Dermis blood vessel endothelial cell (primary cell): ENCODE measurements around the gene CPNE7. TPM values are rescaled to one million over a fixed set of nuclear protein-coding genes. Genes with fewer than 3 reads are reported as not detected.
"Not testable (repeated sequence)": the region's sequence is repeated elsewhere in the genome, so short reads cannot be mapped to it uniquely, and the experiment has no call there.

Experiments
- DNase-seq: peaks from one replicate; pipeline ENCODE4 v3.0.0; 2010
- total RNA-seq: library from RNA; depleted of rRNA; stranded (reverse); fragments of >200 nt; gene quantifications from 2 replicates; pipeline ENCODE4 v1.2.3, GENCODE V29; 2014

CPNE7 gene
- total RNA-seq, 1 donor from 2014 or later = 0.85 TPM

- DNase-seq = no peak
Observed at GRCh38 chr16:89567656-89568594, 7.6 kb upstream of the CPNE7 start.

DNA sequence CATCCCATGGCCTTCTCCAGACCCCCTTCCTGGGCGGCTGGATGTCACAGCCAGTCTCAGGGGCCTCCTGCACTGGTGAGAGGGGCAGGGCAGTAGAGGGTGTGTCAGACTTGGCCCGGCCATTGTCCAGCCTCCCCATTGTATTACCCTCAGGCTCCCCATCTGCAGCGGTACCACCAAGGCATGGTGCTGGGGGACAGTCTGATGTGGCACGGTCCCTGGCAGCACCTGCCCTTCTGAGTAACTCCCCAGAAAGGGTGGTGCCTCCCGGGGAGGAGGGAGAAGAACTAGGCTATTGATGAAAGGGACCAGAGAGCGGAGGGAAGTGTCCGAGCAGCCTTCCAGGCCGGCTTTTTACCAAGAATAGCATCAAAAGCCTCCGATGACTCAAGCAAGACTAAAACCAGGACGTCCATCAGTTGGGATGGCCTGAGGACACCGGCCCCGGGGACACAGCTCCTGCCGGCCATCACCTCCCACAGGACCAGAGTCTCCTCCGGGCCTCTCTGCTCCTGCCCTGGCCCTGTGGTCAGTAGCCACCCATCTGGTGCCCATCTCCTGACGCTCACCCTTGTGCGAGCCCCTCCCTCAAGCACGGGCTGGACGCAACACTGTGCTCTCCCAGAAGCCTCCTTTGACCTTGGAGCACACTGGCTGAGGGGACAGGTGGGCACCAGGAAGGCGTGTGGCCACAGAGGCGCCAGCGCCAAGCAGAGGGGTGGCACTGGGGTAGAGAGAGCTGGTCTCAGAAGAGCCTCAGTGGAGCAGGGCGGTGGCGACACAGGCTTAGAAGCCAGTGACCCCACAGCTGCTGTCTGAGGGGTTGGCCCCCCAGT lies 5.8 kb upstream of the CPNE7 start:
- no peak for DNase-seq

GRCh38 chr16:89570342-89570923 lies 5.1 kb upstream of the CPNE7 start:
- DNase-seq = no peak

DNA sequence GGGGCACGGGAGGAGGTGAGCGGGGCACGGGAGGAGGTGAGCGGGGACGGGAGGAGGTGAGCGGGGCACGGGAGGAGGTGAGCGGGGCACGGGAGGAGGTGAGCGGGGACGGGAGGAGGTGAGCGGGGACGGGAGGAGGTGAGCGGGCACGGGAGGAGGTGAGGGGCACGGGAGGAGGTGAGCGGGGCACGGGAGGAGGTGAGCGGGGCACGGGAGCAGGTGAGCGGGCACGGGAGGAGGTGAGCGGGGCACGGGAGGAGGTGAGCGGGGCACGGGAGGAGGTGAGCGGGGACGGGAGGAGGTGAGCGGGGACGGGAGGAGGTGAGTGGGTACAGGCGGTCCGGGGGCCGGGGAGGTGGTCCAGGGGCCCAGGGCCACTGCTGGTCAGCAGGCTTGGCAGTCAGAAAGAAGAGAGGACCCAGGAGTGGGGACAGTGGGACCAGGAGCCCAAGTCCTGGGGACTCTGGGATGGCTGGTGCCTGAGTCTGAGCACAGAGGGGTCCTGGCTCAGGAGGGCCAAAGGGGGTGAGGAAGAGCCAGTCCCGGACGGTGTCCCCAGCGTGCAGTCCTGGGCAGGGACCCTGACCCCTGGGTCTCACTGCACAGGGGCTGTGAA lies 4.5 kb upstream of the CPNE7 start:
- DNase-seq = not testable (repeated sequence)

DNA sequence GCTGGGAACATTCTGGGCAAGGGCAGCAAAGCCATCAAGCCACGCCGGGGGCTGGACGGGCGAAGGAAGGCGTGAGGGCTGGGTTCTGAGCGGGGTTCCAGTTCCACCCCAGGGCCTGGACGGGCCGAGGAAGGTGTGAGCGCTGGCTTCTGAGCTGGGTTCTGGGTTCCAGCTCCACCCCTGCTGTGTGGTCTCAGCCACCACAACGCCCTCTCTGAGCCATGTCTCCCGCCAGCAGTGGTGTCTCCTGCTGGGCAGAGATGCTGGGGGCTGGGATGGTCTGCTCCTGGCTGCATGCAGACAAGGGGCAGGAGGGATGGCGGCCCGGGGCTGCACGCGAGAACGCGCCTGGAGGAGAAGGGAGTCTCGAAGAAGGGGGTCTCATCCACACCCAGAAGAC lies 3.9 kb upstream of the CPNE7 start:
- no peak for DNase-seq

- no peak for DNase-seq
Observed at GRCh38 chr16:89572073-89572484, 3.5 kb upstream of the CPNE7 start.

GRCh38 chr16:89572485-89573205 lies 2.9 kb upstream of the CPNE7 start:
- DNase-seq = no peak

- no peak for DNase-seq
Observed at GRCh38 chr16:89573826-89574680, 1.5 kb upstream of the CPNE7 start.

DNA sequence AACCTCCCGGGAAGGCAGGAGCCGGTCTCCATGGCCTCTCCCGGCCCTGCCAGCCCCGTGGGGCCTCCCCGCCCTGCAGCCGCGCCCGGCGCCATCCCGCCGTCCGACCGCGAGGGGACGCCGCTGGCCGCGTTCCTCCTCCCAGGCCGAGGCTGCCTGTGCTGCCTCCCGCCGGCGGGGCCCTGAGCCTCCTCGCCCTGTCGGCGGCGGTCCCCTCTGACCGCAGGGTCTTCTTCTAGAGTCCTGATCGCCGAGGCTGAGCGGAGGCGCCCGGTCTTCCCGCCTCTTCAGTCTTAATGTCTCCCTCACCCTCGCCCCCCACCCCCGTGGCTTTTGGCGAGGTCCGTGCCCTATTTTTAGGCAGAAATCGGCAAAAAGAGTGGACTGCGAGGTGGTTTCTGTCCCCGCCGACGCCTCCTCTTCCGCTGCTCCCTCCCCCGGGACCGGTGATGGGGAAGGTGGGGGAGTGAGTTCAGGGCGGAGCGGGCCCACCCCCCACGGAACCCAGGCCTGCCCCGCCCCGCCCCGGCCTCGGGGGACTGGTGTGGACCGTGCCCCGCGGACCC lies 794 bp upstream of the CPNE7 start:
- DNase-seq = peak; percentile 85

- no peak for DNase-seq
Observed at GRCh38 chr16:89576153-89577054, 846 bp downstream of the CPNE7 start.

DNA sequence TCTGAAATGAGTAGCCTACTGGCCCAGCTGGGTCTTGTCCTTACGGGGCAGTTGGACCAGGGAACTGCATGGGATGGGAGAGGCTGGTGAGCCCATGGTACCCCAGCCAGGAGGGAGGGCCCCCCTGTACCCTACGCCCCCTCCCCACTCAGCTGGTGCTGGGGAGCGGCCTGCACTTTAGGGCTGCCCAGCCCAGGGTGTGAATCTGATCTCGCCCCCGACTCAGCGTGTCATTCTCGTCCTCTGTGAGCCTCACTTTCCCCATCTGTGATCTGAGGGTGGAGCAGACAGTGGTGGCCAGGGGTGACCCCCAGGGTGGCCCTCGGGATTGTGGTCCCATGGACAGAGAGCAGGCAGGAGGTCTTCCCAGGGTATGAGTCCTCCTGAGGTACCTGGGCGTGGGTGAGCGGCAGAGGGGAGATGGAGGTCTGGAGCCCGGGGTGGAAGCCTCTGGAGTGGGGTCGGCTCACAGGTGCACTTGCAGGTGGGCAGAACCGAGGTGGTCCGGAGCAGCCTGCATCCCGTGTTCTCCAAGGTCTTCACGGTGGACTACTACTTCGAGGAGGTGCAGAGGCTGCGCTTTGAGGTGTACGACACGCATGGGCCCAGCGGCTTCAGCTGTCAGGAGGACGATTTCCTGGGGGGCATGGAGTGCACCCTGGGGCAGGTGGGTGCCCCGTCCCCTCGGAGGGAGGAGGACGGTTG lies 1.6 kb downstream of the CPNE7 start:
- no peak for DNase-seq

DNA sequence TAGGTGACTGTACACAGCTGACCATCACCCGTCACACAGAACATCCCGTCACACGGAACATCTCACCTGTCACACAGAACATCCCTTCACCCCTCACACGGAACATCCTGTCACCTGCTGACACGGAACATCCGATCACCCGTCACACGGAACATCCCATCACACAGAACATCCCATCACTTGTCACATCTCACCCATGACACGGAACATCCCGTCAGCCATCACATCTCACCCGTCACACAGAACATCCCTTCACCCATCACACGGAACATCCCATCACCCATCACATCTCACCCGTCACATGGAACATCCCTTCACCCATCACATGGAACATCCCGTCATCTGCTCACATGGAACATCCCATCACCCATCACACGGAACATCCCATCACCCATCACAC lies 3.8 kb downstream of the CPNE7 start:
- DNase-seq = no peak

DNA sequence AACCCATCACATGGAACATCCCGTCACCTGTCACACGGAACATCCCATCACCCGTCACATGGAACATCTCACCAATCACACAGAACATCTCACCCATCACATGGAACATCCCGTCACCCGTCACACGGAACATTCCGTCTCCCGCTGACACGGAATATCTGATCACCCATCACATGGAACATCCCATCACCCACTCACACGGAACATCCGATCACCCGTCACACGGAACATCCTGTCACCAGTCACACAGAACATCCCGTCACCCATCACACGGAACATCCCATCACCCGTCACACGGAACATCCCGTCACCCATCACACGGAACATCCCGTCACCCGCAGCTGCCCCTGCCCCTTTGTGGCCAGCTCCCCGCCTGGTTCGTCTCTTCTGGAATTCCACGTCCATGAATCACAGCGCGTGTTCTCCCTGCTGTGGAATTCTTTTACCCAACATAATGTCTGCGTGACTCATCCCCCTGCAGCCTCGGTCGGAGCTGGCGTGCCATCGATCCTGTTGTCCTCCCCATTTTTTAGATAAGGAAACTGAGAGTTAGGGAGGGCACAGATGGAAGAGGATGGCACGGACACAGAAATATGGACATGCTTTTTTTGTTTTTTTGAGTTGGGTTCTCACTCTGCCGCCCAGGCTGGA lies 5.6 kb downstream of the CPNE7 start:
- peak; percentile 93 for DNase-seq

GRCh38 chr16:89581861-89582563 lies 6.5 kb downstream of the CPNE7 start:
- peak; percentile 90 for DNase-seq

DNA sequence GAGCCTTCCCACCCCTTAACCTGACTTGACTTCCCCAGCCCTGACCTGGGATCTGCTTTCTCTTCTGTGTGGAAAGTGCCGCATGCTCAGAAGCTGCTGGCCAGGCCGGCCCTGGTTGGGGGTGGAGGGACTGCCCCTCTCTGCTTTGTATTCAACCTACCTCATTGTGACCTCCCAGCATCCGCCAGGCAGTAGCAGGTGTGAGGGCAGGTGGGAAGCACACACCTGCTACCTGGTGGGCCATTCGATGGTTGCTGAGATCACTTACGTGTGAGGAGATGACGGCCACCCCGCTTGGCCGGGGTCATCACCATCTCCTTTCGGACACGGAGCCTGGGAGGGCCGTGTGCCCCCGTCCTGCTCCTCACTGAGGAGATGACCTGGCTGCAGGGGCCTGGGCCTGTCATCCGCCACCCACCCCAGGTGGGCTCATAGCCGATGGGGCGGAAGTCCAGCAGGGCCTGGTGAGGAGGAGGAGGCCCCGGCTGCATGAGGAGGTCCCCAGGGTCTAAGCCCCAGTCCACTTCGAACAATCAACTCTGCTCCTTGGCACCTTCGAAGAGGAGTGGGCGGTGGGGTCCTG lies 7.1 kb downstream of the CPNE7 start:
- DNase-seq = no peak

DNA sequence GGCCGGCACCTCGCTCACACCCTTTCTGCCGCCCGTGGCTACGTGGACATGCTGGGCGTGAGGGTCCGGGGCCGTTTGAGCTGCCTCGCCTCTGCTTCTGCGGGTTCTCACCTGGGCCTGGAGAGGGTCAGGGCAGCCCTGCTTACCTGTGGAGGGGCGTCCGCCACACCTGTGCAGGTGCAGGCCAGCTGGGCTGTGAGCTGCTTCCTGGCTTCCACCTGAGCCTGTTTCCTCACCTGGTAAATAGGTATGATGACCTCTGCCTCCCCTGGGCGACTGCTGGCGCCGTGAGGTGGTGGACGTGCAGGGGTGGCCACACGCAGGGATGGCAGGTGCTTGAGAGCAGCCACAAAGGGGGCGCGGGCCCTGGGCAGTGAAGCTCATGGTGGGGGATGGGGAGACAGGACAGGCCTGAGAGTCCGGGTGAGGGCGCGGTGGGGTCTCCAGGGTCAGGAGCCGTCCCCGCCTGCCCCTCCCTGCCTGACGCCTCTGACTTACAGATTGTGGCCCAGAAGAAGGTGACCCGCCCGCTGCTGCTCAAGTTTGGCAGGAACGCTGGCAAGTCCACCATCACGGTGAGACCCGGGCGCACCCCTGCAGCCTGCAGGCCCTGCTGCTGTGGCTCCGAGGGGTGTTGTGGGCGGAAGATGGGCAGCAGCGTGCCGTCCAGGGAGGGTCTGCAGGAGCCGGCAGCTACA lies 7.8 kb downstream of the CPNE7 start:
- no peak for DNase-seq
